ENCODE data around the gene FAF1.
"Not testable (repeated sequence)": the region's sequence is repeated elsewhere in the genome, so short reads cannot be mapped to it uniquely, and the experiment has no call there.

The FAF1 gene

GRCh38 chr1:50774759-50775351, 185.2 kb downstream of the FAF1 start:
- DNase-seq (ENCODE audit: low read depth) = peak; percentile 47

DNA sequence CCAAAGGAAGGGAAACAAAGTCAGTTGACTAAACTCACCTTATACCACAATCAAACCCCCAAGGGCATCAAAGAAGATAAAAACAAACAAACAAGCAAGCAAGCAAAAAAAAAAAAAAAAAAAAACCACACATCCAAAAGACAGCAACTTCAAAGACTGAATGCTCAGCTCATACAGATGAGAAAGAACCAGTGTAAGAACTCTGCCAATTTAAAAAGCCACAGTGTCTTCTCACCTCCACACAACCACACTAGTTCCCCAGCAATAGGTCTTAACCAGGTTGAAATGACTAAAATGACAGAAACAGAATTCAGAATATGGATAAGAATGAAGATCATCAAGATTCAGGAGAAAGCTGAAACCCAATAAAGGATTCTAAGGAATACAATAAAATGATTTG, 193.4 kb downstream of the FAF1 start:
- DNase-seq (ENCODE audit: low read depth) = no peak

DNA sequence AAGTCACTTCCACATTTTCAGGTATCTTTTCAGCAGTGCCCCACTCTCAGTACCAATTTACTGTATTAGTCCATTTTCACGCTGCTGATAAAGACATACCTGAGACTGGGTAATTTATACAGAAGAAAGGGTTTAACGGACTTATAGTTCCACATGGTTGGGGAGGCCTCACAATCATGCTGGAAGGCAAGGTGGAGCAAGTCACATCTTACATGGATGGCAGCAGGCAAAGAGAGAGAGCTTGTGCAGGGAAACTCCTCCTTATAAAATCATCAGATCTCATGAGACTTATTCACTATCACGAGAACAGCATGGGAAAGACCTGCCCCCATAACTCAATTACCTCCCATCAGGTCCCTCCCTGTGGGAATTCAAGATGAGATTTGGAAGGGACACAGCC, 203.5 kb downstream of the FAF1 start:
- not testable (repeated sequence) for DNase-seq (ENCODE audit: low read depth)

GRCh38 chr1:50754764-50755163, 205.3 kb downstream of the FAF1 start:
- not testable (repeated sequence) for DNase-seq (ENCODE audit: low read depth)

DNA sequence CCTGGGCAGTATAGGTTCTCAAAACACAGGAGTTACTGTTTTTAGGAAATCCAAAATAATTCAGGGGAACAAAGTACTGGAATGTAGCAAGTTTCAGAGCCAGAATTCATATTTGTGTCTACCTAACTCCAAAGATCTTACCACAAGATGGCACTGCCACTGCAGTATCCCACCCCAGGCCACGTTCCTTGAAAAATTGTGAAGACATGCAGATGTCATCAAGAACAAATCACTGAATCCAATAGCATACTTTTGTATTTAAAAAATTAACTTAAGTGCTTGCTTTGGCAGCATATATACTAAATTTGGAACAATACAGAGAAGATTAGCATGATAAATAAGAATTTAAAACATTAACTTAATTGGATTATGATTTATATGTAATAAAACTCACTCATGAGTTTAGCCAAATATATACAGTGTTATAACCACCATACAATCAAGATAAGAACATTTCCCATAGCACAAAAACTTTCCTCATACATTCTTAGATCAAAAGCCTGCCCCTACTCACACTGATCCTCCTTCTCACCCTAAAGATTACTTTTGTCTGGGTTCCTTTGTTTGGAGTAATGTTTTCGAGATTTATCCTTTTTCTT, 209.9 kb downstream of the FAF1 start:
- peak; percentile 18 for DNase-seq (ENCODE audit: low read depth)

- no peak for DNase-seq (ENCODE audit: low read depth)
These were observed 212.7 kb downstream of the FAF1 start for GRCh38 chr1:50747394-50747793.

DNA sequence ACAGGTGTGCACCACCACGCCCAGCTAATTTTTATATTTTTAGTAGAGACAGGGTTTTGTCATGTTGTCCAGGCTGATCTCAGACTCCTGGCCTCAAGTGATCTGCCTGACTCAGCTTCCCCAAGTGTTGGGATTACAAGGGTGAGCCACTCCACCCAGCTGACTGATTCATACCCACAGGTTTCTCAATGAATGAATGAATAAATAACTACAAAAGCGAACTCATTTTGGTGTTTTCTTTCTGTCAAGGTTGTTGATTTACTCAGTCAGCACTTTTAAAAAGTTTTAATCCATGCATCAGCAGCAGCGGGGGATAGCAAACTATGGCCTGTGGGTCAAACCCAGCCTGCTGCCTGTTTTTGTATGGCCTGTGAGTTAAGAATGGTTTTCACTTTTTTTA, 217.5 kb downstream of the FAF1 start:
- DNase-seq (ENCODE audit: low read depth) = no peak

GRCh38 chr1:50739125-50739524, 220.9 kb downstream of the FAF1 start:
- DNase-seq (ENCODE audit: low read depth) = no peak

DNA sequence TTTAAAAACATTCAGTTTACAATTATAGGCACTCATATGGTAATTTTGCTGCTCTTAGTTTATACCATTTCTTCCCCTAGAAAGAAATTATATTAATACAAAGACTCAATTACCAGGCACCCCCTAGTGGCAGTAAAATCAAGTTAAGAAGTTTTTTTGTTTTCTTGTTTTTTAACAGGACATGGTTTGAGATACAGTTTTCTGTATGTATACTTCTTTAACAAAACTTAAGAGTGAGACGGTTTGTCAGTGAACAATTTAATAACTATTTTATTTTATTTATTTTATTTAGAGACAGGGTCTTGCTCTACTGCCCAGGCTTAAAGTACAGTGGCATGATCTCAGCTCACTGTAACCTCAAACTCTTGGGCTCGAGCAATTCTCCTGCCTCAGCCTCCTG, 224.6 kb downstream of the FAF1 start:
- peak; percentile 6 for DNase-seq (ENCODE audit: low read depth)

GRCh38 chr1:50727578-50727977, 232.5 kb downstream of the FAF1 start:
- DNase-seq (ENCODE audit: low read depth) = not testable (repeated sequence)

DNA sequence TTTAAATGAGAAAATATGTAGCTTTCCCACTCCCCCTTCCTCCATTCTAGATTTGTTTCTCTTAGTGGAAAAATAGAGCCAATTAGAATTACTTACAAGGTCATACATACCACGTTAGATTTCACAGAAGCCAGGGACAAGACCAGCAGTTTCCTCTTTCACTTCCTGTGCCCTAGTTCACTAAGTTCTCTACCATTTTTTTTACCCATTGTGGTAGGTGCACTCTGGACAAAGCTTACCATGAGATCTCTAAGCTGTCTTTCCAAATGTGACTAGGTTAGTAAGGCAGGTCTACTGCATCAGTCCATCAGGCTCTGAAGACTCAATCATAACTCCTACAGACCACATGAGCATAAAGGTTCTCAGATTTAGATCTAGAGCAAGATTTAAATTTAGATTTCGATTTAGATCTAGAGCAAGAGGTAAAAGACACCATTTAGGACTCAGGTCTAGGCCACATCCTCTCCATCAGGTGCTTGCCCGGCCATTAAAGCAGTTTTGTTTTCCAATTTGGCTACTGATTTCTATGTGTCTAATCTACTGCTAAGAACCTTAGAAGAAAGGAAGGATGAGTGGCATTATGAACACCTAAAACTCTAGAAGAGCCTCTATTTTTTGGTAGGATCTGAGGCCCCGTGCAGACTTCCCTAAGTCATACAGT, 235.3 kb downstream of the FAF1 start:
- no peak for DNase-seq (ENCODE audit: low read depth)

DNA sequence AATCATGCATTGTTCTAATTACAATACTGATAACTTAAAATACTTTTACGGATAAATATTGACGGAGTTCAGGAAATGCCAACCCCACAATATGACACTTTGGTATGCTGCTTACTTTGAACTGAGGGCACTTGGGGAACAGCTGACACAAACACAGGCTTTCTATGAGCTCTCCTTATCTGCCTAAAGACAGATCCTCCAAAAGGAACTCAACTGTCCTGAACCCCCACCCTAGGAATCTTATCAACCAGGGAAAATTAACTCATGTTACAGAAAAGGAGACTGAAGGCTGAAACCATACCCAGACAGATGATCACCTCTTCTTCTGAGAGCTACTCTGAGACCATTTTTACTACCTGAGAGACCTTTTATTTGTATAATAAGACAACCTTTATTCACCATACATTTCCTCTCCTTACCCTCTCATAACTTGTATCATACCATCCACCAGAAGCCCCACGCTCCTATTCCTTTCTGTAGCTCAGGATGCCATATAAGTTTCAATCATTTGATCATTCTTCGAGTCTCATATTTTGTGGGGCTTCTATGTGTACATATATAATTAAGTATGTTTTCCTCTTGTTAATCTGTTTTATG, 239.5 kb downstream of the FAF1 start:
- DNase-seq (ENCODE audit: low read depth) = no peak

DNA sequence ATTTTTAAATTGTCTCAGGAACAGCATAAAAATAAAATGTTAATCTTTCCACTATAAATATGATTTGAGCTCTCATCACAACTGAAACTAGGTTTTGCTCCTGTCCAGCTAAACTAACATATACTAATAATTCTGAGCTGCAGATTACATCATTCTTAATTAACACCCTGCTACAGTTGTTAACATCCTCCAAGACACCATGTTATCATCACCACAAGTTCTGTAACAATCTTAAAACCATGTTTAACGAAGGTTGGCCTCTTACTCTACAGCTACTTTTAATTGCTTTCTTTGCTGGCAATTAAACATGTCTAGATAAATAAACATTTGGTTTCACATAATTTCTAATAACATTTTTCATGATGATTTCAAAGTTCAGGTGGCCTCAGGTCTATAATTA, 240.9 kb downstream of the FAF1 start:
- no peak for DNase-seq (ENCODE audit: low read depth)

GRCh38 chr1:50717327-50717726, 242.7 kb downstream of the FAF1 start:
- no peak for DNase-seq (ENCODE audit: low read depth)

- DNase-seq (ENCODE audit: low read depth) = not testable (repeated sequence)
These were observed 243.6 kb downstream of the FAF1 start for GRCh38 chr1:50716455-50716854.

- DNase-seq (ENCODE audit: low read depth) = no peak
These were observed 250.0 kb downstream of the FAF1 start for GRCh38 chr1:50710099-50710498.

DNA sequence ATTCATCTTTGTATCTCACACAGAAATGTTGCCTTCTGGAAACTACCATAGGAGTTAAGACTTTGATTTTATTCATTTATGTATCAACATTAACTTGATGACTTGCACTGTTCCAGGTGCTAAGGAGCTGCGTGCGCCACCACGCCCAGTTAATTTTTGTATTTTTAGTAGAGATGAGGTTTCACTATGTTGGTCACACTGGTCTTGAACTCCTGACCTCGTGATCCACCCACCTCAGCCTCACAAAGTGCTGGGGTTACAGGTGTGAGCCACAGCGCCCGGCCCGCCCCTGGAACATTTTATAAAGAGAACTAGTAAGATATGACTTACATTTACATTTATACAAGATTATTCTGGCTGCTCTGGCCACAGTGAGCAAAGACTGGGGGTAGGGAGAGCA, 252.2 kb downstream of the FAF1 start:
- no peak for DNase-seq (ENCODE audit: low read depth)

GRCh38 chr1:50705699-50706098, 254.4 kb downstream of the FAF1 start:
- DNase-seq (ENCODE audit: low read depth) = no peak

DNA sequence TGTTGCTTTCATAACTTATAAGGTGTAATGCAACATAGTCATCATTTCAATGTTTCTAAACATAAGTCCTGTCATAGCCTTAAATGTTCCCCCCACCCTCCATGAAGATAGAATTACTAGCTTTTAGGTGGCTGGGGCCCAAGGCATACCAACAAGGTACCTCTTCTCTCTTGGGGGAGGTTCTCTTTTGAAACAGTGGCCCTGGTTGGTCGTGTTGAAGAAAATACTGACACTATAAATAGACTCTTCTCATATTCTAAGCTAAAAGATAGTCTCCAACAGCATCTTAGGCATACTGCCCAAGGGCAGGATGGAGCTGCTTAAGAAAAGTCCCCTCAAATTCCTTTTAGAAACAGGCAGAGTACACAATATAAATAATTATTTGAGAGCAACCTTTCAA, 255.0 kb downstream of the FAF1 start:
- no peak for DNase-seq (ENCODE audit: low read depth)

- DNase-seq (ENCODE audit: low read depth) = peak; percentile 8
These were observed 255.9 kb downstream of the FAF1 start for GRCh38 chr1:50704126-50704525.

- no peak for DNase-seq (ENCODE audit: low read depth)
These were observed 256.8 kb downstream of the FAF1 start for GRCh38 chr1:50703240-50703639.

DNA sequence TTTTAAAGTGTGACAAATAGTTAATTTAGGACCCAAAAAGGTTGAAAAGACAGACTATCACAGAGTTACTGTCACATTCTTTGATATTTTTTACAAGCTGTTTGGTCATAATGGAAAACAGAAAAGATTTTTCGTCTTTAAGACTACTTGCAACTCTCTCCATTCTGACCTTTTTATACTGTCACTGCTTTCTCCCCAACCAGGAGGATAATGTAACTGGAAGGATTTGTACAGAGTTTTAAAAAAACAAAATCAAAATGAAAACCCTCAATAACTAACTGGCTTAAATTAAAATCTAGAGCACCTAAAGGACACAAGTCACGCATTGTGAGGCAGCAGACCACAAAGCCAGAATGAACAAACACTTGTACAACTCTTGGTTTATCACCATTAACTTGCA, 257.7 kb downstream of the FAF1 start:
- DNase-seq (ENCODE audit: low read depth) = no peak

- DNase-seq (ENCODE audit: low read depth) = no peak
These were observed 258.3 kb downstream of the FAF1 start for GRCh38 chr1:50701706-50702317.

All from fibroblast of the conjunctiva (primary cell).